ENCODE data around the gene ZNF275. TPM values are rescaled to one million over a fixed set of nuclear protein-coding genes. Genes with fewer than 3 reads are reported as not detected.

ZNF275 gene
- total RNA-seq, 2 experiments from 2014 or later: 14.2 to 14.7 TPM

DNA sequence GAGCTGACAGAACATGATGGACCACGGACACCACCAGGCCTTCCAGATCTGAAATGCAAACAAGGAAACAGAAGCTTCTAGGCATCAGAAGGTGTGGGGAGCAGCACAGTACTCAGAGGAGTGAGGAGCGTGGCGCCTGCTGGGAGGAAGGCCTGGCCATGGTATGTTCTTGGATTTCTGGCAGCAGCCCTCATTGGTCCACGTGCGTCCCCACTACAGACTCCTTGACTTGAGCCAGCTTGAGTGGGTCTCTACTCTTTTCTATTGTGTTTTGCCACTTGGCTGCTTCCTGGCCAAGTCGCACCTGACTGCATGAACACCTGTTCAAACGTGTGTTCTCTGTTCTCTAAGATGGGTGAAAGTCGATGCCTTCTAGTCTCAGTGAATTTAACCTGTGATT lies 18.0 kb downstream of the ZNF275 start:
- ATAC-seq: no peak
- Mint-ChIP-seq H3K4me1 (ENCODE audit: low read depth) (peaks cover 10% of the 10 kb centered on the region), H3K9me3 (no peaks in the 10 kb centered on the region), H3K36me3 (ENCODE audit: low read depth) (peaks cover 27% of the 10 kb centered on the region), H3K27me3 (no peaks in the 10 kb centered on the region), H3K27ac (no peak overlapping the region), H3K4me3 (no peak overlapping the region)
- POLR2A ChIA-PET: no interaction called here
- DNase-seq: no peak
- TF ChIP-seq, protein P1, sequence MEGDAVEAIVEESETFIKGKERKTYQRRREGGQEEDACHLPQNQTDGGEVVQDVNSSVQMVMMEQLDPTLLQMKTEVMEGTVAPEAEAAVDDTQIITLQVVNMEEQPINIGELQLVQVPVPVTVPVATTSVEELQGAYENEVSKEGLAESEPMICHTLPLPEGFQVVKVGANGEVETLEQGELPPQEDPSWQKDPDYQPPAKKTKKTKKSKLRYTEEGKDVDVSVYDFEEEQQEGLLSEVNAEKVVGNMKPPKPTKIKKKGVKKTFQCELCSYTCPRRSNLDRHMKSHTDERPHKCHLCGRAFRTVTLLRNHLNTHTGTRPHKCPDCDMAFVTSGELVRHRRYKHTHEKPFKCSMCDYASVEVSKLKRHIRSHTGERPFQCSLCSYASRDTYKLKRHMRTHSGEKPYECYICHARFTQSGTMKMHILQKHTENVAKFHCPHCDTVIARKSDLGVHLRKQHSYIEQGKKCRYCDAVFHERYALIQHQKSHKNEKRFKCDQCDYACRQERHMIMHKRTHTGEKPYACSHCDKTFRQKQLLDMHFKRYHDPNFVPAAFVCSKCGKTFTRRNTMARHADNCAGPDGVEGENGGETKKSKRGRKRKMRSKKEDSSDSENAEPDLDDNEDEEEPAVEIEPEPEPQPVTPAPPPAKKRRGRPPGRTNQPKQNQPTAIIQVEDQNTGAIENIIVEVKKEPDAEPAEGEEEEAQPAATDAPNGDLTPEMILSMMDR (IDR thresholded peaks at IDR 0.05): no peak
- CTCF ChIA-PET: no interaction called here
- intact Hi-C loops (cut with micrococcal nuclease): no loop called here

DNA sequence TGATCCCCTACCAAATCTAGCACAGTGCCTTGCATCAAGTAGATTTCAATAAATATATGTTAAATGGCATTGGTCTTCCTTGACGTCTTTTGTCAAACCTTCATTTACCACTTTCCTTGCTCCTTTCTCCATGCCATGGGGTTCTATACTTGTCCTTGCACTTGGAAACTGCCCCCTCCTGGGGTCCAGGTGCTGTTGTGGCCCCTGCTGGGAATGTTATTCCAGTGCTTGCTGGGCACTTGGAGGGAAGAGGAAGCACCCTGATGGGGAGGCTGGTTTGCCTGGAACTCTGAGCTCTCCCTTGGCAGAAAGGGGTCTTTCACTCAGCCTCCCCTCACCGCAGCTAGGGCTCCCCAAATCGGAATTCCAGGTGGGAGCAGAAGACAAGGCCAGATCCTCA lies 18.9 kb downstream of the ZNF275 start:
- no peak for ATAC-seq
- no peak overlapping the region for H3K27ac Mint-ChIP-seq
- peaks cover 22% of the 10 kb centered on the region for H3K36me3 Mint-ChIP-seq (ENCODE audit: low read depth)
- H3K27me3 Mint-ChIP-seq: no peaks in the 10 kb centered on the region
- no peak for DNase-seq
- peaks cover 4% of the 10 kb centered on the region for H3K9me3 Mint-ChIP-seq
- H3K4me1 Mint-ChIP-seq (ENCODE audit: low read depth): peaks cover 10% of the 10 kb centered on the region
- intact Hi-C loops (cut with micrococcal nuclease): no loop called here
- TF ChIP-seq, protein P1 (IDR thresholded peaks at IDR 0.05): no peak
- ChIA-PET CTCF (no interaction called here), POLR2A (interaction anchor here (1.7 kb wide), 1 partner anchor 10 kb away, joined by 4 read pairs; no protein-coding TSS in a partner anchor)
- H3K4me3 Mint-ChIP-seq: no peak overlapping the region

DNA sequence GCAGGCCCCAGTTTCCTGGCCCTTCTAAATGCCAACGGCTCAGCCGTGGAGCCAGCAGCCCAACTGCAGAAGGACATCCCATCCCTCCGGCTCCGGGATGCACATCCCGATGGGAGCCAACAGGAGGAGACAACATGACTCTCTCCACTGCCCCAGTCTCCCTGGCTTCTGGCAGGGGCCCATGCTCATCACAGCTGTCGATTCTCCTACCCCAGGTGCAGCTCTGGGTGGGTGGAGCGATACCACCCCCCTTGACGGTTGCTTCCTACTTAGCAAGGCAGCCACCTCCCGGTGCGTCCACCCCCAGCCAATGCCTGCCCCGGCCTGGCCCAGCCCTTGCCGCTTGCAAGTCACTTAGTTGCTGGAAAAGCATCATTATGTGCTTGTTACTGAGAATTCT lies 19.5 kb downstream of the ZNF275 start:
- TF ChIP-seq, protein P1 (IDR thresholded peaks at IDR 0.05): no peak
- intact Hi-C loops (cut with micrococcal nuclease): no loop called here
- no peak for DNase-seq
- Mint-ChIP-seq H3K4me3 (no peak overlapping the region), H3K36me3 (ENCODE audit: low read depth) (peaks cover 18% of the 10 kb centered on the region), H3K27me3 (no peaks in the 10 kb centered on the region), H3K9me3 (peaks cover 4% of the 10 kb centered on the region), H3K4me1 (ENCODE audit: low read depth) (peaks cover 10% of the 10 kb centered on the region), H3K27ac (no peak overlapping the region)
- ChIA-PET POLR2A (interaction anchor here (1.7 kb wide), 1 partner anchor 10 kb away, joined by 4 read pairs; no protein-coding TSS in a partner anchor), CTCF (no interaction called here)
- no peak for ATAC-seq

DNA sequence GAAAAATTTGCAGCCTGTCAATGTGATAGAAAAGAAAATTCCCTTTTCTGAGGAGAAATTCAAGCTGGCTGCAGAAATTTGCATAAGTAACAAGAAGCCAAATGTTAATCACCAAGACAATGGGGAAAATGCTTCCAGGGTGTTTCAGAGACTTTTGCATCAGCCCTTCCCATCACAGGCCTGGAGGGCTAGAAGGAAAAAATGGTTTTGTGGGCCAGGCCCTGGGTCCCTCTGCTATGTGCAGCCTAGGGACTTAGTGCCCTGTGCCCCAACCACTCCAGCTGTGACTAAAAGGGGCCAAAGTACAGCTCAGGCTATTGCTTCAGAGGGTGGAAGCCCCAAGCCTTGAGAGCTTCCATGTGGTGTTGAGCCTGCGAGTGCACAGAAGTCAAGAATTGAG lies 23.9 kb downstream of the ZNF275 start:
- TF ChIP-seq, protein P1 (IDR thresholded peaks at IDR 0.05): no peak
- peaks cover 4% of the 10 kb centered on the region for H3K9me3 Mint-ChIP-seq
- H3K4me3 Mint-ChIP-seq: no peak overlapping the region
- no peaks in the 10 kb centered on the region for H3K4me1 Mint-ChIP-seq (ENCODE audit: low read depth)
- intact Hi-C loops (cut with micrococcal nuclease): no loop called here
- DNase-seq: no peak
- CTCF ChIA-PET: no interaction called here
- H3K36me3 Mint-ChIP-seq (ENCODE audit: low read depth): peaks cover 2% of the 10 kb centered on the region
- POLR2A ChIA-PET: no interaction called here
- no peaks in the 10 kb centered on the region for H3K27me3 Mint-ChIP-seq
- ATAC-seq: no peak
- H3K27ac Mint-ChIP-seq: no peak overlapping the region

DNA sequence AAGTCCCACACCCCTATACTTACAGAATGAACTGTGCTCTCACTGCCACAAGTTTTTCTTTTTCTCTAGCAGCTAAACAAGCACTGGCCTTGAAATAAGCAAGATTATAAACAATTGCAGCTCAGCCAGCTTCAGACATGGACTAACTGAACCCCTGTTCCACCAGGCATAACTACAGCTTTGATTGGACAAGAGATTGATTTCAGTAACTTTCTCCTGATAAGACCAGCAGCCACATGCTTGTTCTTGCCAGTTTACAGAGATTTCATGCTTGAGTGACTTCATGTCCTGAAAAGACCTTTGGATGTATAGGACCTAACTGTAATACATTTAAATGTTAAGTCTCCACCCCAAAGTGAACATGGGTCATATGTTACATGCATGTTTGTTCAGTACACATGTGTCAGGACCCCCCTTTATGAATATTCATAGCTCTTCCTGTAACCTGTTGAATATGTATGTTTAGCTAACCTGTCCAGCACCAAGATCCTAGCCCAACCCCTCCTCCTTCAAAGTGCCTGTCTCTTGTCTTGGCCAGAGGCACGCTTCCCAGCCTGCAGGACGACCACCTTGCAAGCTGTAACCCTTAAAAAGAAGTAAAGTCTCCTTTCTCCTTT lies 27.9 kb downstream of the ZNF275 start:
- no peak for ATAC-seq
- Mint-ChIP-seq H3K27me3 (no peaks in the 10 kb centered on the region), H3K27ac (no peak overlapping the region), H3K9me3 (peaks cover 4% of the 10 kb centered on the region), H3K4me3 (no peak overlapping the region), H3K36me3 (ENCODE audit: low read depth) (peaks cover 2% of the 10 kb centered on the region), H3K4me1 (ENCODE audit: low read depth) (no peaks in the 10 kb centered on the region)
- TF ChIP-seq, protein P1 (IDR thresholded peaks at IDR 0.05): no peak
- no peak for DNase-seq
- ChIA-PET CTCF (no interaction called here), POLR2A (no interaction called here)
- intact Hi-C loops (cut with micrococcal nuclease): no loop called here
